Lower lobe of right lung (tissue), 2 donors: Measurements from ENCODE around the gene FNBP1. TPM values are rescaled to one million over a fixed set of nuclear protein-coding genes. Genes with fewer than 3 reads are reported as not detected.

Source experiments
- ATAC-seq, 2 donors: fragments of 200-7000 bp; cut with Tn5 transposase; one replicate each; pipeline ENCODE4 v1.9.1; 2020 to 2022; ENCODE audit warnings: mild to moderate bottlenecking in 2 of 2, moderate library complexity in 2 of 2
- DNase-seq: peaks from one replicate; pipeline ENCODE4 v3.0.0-alpha.2; 2020
- H3K27ac ChIP-seq: fragments of 200-600 bp; one replicate; pipeline ENCODE4 v1.8.0; 2022
- H3K27me3 ChIP-seq: fragments of 200-600 bp; one replicate; pipeline ENCODE4 v1.8.0; 2022; ENCODE audit warnings: low read depth
- H3K36me3 ChIP-seq: fragments of 200-600 bp; one replicate; pipeline ENCODE4 v1.8.0; 2022; ENCODE audit warnings: mild to moderate bottlenecking
- H3K4me1 ChIP-seq: fragments of 200-600 bp; one replicate; pipeline ENCODE4 v1.8.0; 2022
- H3K4me3 ChIP-seq: fragments of 200-600 bp; one replicate; pipeline ENCODE4 v1.8.0; 2022; ENCODE audit warnings: mild to moderate bottlenecking
- H3K9me3 ChIP-seq: fragments of 200-600 bp; one replicate; pipeline ENCODE4 v1.8.0; 2022
- CTCF ChIP-seq: fragments of 200-600 bp; IDR thresholded peaks from one replicate; pipeline ENCODE4 v1.8.0; 2022; ENCODE audit warnings: antibody characterized with exemption, mild to moderate bottlenecking
- intact Hi-C: fragments of 100-400 bp; cut with DNase I; formaldehyde crosslinking; loops from one replicate; pipeline ENCODE4 v1.11.0; 2022
- total RNA-seq: library from RNA; stranded (reverse); fragmentation: NEBNext Ultra II Directional; extraction: Animal tissue kit (Norgen Biotek cat#: 25700); gene quantifications from one replicate; pipeline ENCODE4 v1.2.1, GENCODE V29; 2021
- donor health status: DM: no; HTN: yes; CAD: no; lungs with severe emphysema.

Gene FNBP1
- total RNA-seq, 1 donor from 2014 or later, result 61.1 TPM

- Histone ChIP-seq H3K27me3 (no peaks in the 10 kb centered on the region), H3K4me1 (no peaks in the 10 kb centered on the region), H3K36me3 (peaks cover 45% of the 10 kb centered on the region), H3K27ac (no peak overlapping the region), H3K9me3 (no peaks in the 10 kb centered on the region), H3K4me3 (no peak overlapping the region)
- intact Hi-C loops, result no loop called here
- DNase-seq (no peak), ATAC-seq (no peak)
- TF ChIP-seq CTCF, result no peak
These were observed 167.1 kb downstream of the FNBP1 start for GRCh38 chr9:129875687-129876395.

- intact Hi-C loops, result no loop called here
- no peak overlapping the region for H3K27ac ChIP-seq
- H3K4me3 ChIP-seq, result no peak overlapping the region
- no peak for TF ChIP-seq CTCF
- H3K4me1 ChIP-seq, result no peaks in the 10 kb centered on the region
- DNase-seq, result no peak
- peaks cover 45% of the 10 kb centered on the region for H3K36me3 ChIP-seq
- H3K9me3 ChIP-seq, result no peaks in the 10 kb centered on the region
- no peak for ATAC-seq
- no peaks in the 10 kb centered on the region for H3K27me3 ChIP-seq
These were observed 167.8 kb downstream of the FNBP1 start for GRCh38 chr9:129875181-129875611.

- no peak for DNase-seq
- Histone ChIP-seq H3K4me3 (no peak overlapping the region), H3K27ac (no peak overlapping the region), H3K27me3 (no peaks in the 10 kb centered on the region), H3K4me1 (no peaks in the 10 kb centered on the region), H3K36me3 (peaks cover 45% of the 10 kb centered on the region), H3K9me3 (no peaks in the 10 kb centered on the region)
- intact Hi-C loops, result no loop called here
- no peak for ATAC-seq
- TF ChIP-seq CTCF, result no peak
These were observed 168.5 kb downstream of the FNBP1 start for GRCh38 chr9:129874261-129875101.

- Histone ChIP-seq H3K27me3 (no peaks in the 10 kb centered on the region), H3K9me3 (no peaks in the 10 kb centered on the region), H3K27ac (no peak overlapping the region), H3K4me1 (no peaks in the 10 kb centered on the region), H3K4me3 (no peak overlapping the region), H3K36me3 (peaks cover 48% of the 10 kb centered on the region)
- ATAC-seq (no peak), DNase-seq (no peak)
- intact Hi-C loops, result no loop called here
- TF ChIP-seq CTCF, result no peak
These were observed 169.3 kb downstream of the FNBP1 start for GRCh38 chr9:129873563-129874190.

- H3K36me3 ChIP-seq, result peaks cover 47% of the 10 kb centered on the region
- no peaks in the 10 kb centered on the region for H3K27me3 ChIP-seq
- H3K4me1 ChIP-seq, result no peaks in the 10 kb centered on the region
- no peak for DNase-seq
- no peak overlapping the region for H3K4me3 ChIP-seq
- intact Hi-C loops, result no loop called here
- no peak for ATAC-seq
- no peaks in the 10 kb centered on the region for H3K9me3 ChIP-seq
- TF ChIP-seq CTCF, result no peak
- H3K27ac ChIP-seq, result no peak overlapping the region
These were observed 171.9 kb downstream of the FNBP1 start for GRCh38 chr9:129871046-129871445.
